IMR-90 (cell line): ENCODE measurements around the gene LHPP. TPM values are rescaled to one million over a fixed set of nuclear protein-coding genes. Genes with fewer than 3 reads are reported as not detected.

Experiments used
- ATAC-seq: fragments of 200-7000 bp; cut with Tn5 transposase; 2 replicates; pipeline ENCODE4 v1.9.1; 2020; ENCODE audit warnings: low read depth, mild to moderate bottlenecking, moderate library complexity
- BruUV-seq: library from RNA; stranded (reverse); fragments of 400-500 nt; replicated peaks from 2 replicates; lab custom pipeline; 2021; lab: Mats Ljungman, UMichigan
- CTCF ChIA-PET: fragments of 300-600 bp; formaldehyde crosslinking; extraction: SDS; loops from one replicate; lab custom pipeline; 2021; ENCODE audit warnings: antibody characterized with exemption; lab: Yijun Ruan, JAX
- POLR2A ChIA-PET: fragments of 300-600 bp; sonication (Branson Sonifier 250); formaldehyde crosslinking; loops from one replicate; lab custom pipeline; 2022; ENCODE audit warnings: antibody characterized with exemption; ENCODE audit not compliant: unreplicated experiment; lab: Charles Lee
- DNase-seq: peaks from one replicate; pipeline ENCODE4 v3.0.0; 2013
- H2AFZ ChIP-seq: replicated peaks from 2 replicates; pipeline ENCODE3; 2013; ENCODE audit warnings: low read length, mild to moderate bottlenecking; ENCODE audit not compliant: poor library complexity
- H2AK5ac ChIP-seq: 2 replicates; pipeline ENCODE4 v1.6.1; 2013; ENCODE audit warnings: low read depth, low read length, inconsistent platforms
- H2AK9ac ChIP-seq: replicated peaks from 2 replicates; pipeline ENCODE3; 2013; ENCODE audit warnings: mild to moderate bottlenecking, low read depth, low read length, moderate library complexity; ENCODE audit not compliant: poor library complexity
- H2BK120ac ChIP-seq: 2 replicates; pipeline ENCODE4 v1.6.1; 2013; ENCODE audit warnings: low read depth, low read length, inconsistent platforms
- H2BK15ac ChIP-seq: 3 replicates; pipeline ENCODE4 v1.6.1; 2013; ENCODE audit warnings: low read depth, low read length, inconsistent platforms
- H2BK20ac ChIP-seq: 2 replicates; pipeline ENCODE4 v1.6.1; 2013; ENCODE audit warnings: low read depth, mild to moderate bottlenecking, inconsistent platforms, low read length, moderate library complexity
- H2BK5ac ChIP-seq: 2 replicates; pipeline ENCODE4 v1.6.1; 2013; ENCODE audit warnings: mild to moderate bottlenecking, low read depth, low read length, inconsistent platforms; ENCODE audit not compliant: poor library complexity, severe bottlenecking
- H3K14ac ChIP-seq: replicated peaks from 2 replicates; pipeline ENCODE4 v1.6.1; 2013; ENCODE audit warnings: low read depth, low read length, inconsistent platforms
- H3K18ac ChIP-seq: 2 replicates; pipeline ENCODE4 v1.6.1; 2013; ENCODE audit warnings: low read depth, low read length, control low read depth
- H3K23ac ChIP-seq: 2 replicates; pipeline ENCODE4 v1.6.1; 2013; ENCODE audit warnings: low read depth, low read length, inconsistent platforms
- H3K27ac ChIP-seq: 2 replicates; pipeline ENCODE4 v1.5.1; 2013; ENCODE audit warnings: mild to moderate bottlenecking, control low read depth, low read length; ENCODE audit not compliant: insufficient read depth
- H3K27me3 ChIP-seq: 2 replicates; pipeline ENCODE4 v1.6.1; 2013; ENCODE audit warnings: low read length; ENCODE audit not compliant: control insufficient read depth, insufficient read depth
- H3K36me3 ChIP-seq: 2 replicates; pipeline ENCODE4 v1.6.1; 2013; ENCODE audit warnings: low read length, mixed read lengths; ENCODE audit not compliant: control insufficient read depth, insufficient read depth
- H3K4ac ChIP-seq: 2 replicates; pipeline ENCODE4 v1.6.1; 2013; ENCODE audit warnings: low read depth, low read length, inconsistent platforms
- H3K4me1 ChIP-seq: 2 replicates; pipeline ENCODE4 v1.6.1; 2013; ENCODE audit warnings: low read length, mixed read lengths; ENCODE audit not compliant: control insufficient read depth, insufficient read depth
- H3K4me2 ChIP-seq: 2 replicates; pipeline ENCODE4 v1.6.1; 2013; ENCODE audit warnings: low read depth, mild to moderate bottlenecking, control low read depth, low read length, moderate library complexity
- H3K4me3 ChIP-seq: 2 replicates; pipeline ENCODE4 v1.5.1; 2013; ENCODE audit warnings: low read depth, mild to moderate bottlenecking, control low read depth, low read length, moderate library complexity; ENCODE audit not compliant: insufficient read depth
- H3K56ac ChIP-seq: 2 replicates; pipeline ENCODE4 v1.6.1; 2013; ENCODE audit warnings: low read length, inconsistent platforms; ENCODE audit not compliant: insufficient read depth; ENCODE audit errors: extremely low read depth
- H3K79me1 ChIP-seq, 2 experiments: 2 replicates each; pipeline ENCODE4 v1.6.1; 2013; ENCODE audit warnings: low read length in 2 of 2, inconsistent platforms in 1 of 2, low read depth in 1 of 2
- H3K9ac ChIP-seq: 2 replicates; pipeline ENCODE4 v1.6.1; 2013; ENCODE audit warnings: low read depth, low read length, control low read depth
- H3K9me1 ChIP-seq: 2 replicates; pipeline ENCODE4 v1.6.1; 2013; ENCODE audit warnings: low read length, inconsistent platforms; ENCODE audit not compliant: insufficient read depth
- H3K9me3 ChIP-seq: 2 replicates; pipeline ENCODE4 v1.6.1; 2013; ENCODE audit warnings: low read length; ENCODE audit not compliant: control insufficient read depth, insufficient read depth
- H4K20me1 ChIP-seq: 2 replicates; pipeline ENCODE4 v1.6.1; 2013; ENCODE audit warnings: low read length, inconsistent platforms; ENCODE audit not compliant: insufficient read depth
- H4K5ac ChIP-seq: 2 replicates; pipeline ENCODE4 v1.6.1; 2013; ENCODE audit warnings: mild to moderate bottlenecking, low read depth, low read length, control low read depth
- H4K8ac ChIP-seq, 2 experiments: 2 replicates each; pipeline ENCODE4 v1.6.1; 2013; ENCODE audit warnings: low read depth in 2 of 2, low read length in 2 of 2, control low read depth in 1 of 2, inconsistent platforms in 1 of 2
- H4K91ac ChIP-seq: 2 replicates; pipeline ENCODE4 v1.6.1; 2013; ENCODE audit warnings: low read depth, low read length, inconsistent platforms; ENCODE audit not compliant: insufficient read depth
- MAFK ChIP-seq: IDR thresholded peaks from 2 replicates; pipeline ENCODE4 v1.6.1; 2012; ENCODE audit warnings: low read depth, low read length, improper control_type of control experiment
- WGBS, 2 experiments: methylation state at CpG; one replicate each; pipeline versions ENCODE4 v1.1.5 to v1.1.7; 2013; ENCODE audit warnings: missing lambda C conversion rate in 2 of 2; ENCODE audit not compliant: insufficient read length in 1 of 2; ENCODE audit errors: extremely low coverage in 2 of 2; 5-methylcytosine and 5-hydroxymethylcytosine counted together
- dilution Hi-C: fragments of 300-500 bp; cut with HindIII; formaldehyde crosslinking; loops from one replicate; pipeline ENCODE4 v1.14.3; 2018; ENCODE audit warnings: low sequenced_read_pairs; ENCODE audit not compliant: unreplicated experiment
- in situ Hi-C: fragments of 300-500 bp; cut with MboI; formaldehyde crosslinking; loops from 3 replicates; pipeline ENCODE4 v1.14.3; 2019; ENCODE audit warnings: low sequenced_read_pairs, inconsistent platforms, mixed read lengths
- intact Hi-C: fragments of 100-400 bp; cut with micrococcal nuclease; formaldehyde crosslinking; loops from 2 replicates; pipeline ENCODE4 v1.10.0; 2022
- polyA plus RNA-seq, 3 experiments: library from polyadenylated mRNA; depleted of rRNA; stranded (reverse); fragments of >200 nt; gene quantifications; 2 replicates each; pipeline ENCODE4 v1.2.3, GENCODE V29; 2012; ENCODE audit warnings: low replicate concordance in 1 of 3
- total RNA-seq: library from RNA; depleted of rRNA; stranded (reverse); fragments of >200 nt; gene quantifications from 2 replicates; pipeline ENCODE4 v1.2.3, GENCODE V29; 2012

Gene LHPP
- total and polyA plus RNA-seq, 2 of the 4 experiments (the other 2 are of a cell fraction) = 2.7 to 8.3 TPM

DNA sequence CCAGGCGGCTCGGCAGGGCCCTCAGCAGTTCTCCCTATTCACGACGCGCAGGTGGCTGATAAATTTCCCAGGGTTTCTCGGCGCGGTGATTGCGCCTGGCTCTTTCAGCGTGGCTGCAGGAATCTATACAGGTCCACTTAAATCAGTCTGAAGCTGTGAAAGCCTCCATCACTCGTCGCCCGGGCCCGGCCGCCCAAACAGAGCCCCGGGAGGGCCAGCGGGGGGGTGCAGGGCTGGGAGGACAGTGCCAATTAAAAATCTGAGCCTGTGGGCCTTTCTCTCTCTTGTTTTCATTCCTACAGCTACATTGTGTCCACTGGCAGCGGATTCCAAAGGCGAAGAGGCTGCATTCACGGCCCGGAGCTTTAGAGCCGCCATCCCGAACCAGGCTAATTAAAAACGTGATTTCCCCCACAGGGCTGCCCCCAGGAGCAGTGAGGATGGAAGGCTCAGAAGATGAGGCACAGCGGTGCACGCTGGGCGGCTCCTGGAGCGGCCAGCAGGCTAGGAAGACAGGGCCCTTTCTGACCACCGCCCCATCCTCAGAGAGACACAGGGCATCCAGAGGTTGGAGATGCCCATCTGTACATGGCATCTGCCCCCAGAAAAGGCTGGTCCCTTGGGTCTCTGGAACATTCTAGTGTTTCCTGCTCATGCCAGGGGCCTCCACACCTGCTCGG is 181.8 kb downstream of the LHPP start:
- in situ Hi-C loops = no loop called here
- no peaks in the 10 kb centered on the region; the same call in 1 of the 2 replicates for H4K20me1 ChIP-seq
- ATAC-seq = no peak

More for the DNA sequence above, 181.8 kb downstream of the LHPP start:
- Histone ChIP-seq H3K36me3 (no peaks in the 10 kb centered on the region), H3K4ac (no peak overlapping the region), H2BK20ac (no peak overlapping the region), H3K14ac (no peak overlapping the region), H3K4me1 (peaks cover 26% of the 10 kb centered on the region), H3K4me2 (no peak overlapping the region), H3K27me3 (no peaks in the 10 kb centered on the region), H2BK120ac (no peak overlapping the region), H4K91ac (no peak overlapping the region), H4K5ac (no peak overlapping the region), H3K56ac (no peak overlapping the region), H2BK5ac (no peak overlapping the region), H2AK5ac (no peak overlapping the region), H4K8ac (no peak overlapping the region), H3K23ac (no peak overlapping the region), H2BK15ac (no peak overlapping the region), H3K9me1 (peaks cover 26% of the 10 kb centered on the region), H3K4me3 (no peak overlapping the region), H3K9ac (no peak overlapping the region), H3K9me3 (no peaks in the 10 kb centered on the region), H3K79me1 (peaks cover 11 to 39% of the 10 kb centered on the region in 2 experiments; a peak in 3 of 4 replicates), H3K27ac (no peak overlapping the region), H2AK9ac (no peak overlapping the region), H3K18ac (no peak overlapping the region), H2AFZ (no peak overlapping the region)
- CTCF ChIA-PET = interaction anchor here (0.6 kb wide), 1 partner anchor 253 kb away, joined by 3 read pairs; no protein-coding TSS in a partner anchor
- intact Hi-C loops = no loop called here
- dilution Hi-C loops = no loop called here
- TF ChIP-seq MAFK = no peak
- no TSS peak for BruUV-seq
- POLR2A ChIA-PET = no interaction called here
- WGBS, 2 experiments = 97% methylated on average over 12 of the region's 30 CpGs; no CpG with 5 or more reads in 1 of the 2 experiments
- DNase-seq = no peak
